HG03280 (cell line): ENCODE measurements around the gene KIF11.
"Not testable (repeated sequence)": the region's sequence is repeated elsewhere in the genome, so short reads cannot be mapped to it uniquely, and the experiment has no call there.

Source experiments
- ATAC-seq: cut with Tn5 transposase; IDR thresholded peaks from one replicate; pipeline ENCODE4 v1.9.1; 2021; ENCODE audit warnings: mild to moderate bottlenecking, moderate library complexity; ENCODE audit not compliant: unreplicated experiment

The KIF11 gene

GRCh38 chr10:92592761-92593618 lies at the start of gene KIF11:
KIF11 (plus strand) TSS chr10:92593130; CDS start chr10:92593376, 246 bp downstream.
- ATAC-seq: peak; percentile 67

- ATAC-seq: no peak
Observed at GRCh38 chr10:92544296-92544695, 48.6 kb upstream of the KIF11 start.

GRCh38 chr10:92545556-92545955 lies 47.4 kb upstream of the KIF11 start:
- ATAC-seq: no peak

- no peak for ATAC-seq
Observed at GRCh38 chr10:92547676-92548075, 45.3 kb upstream of the KIF11 start.

- no peak for ATAC-seq
Observed at GRCh38 chr10:92550924-92551323, 42.0 kb upstream of the KIF11 start.

- ATAC-seq: no peak
Observed at GRCh38 chr10:92552310-92552709, 40.6 kb upstream of the KIF11 start.

- ATAC-seq: no peak
Observed at GRCh38 chr10:92553959-92554358, 39.0 kb upstream of the KIF11 start.

GRCh38 chr10:92559046-92559445 lies 33.9 kb upstream of the KIF11 start:
- no peak for ATAC-seq

GRCh38 chr10:92562424-92562823 lies 30.5 kb upstream of the KIF11 start:
- no peak for ATAC-seq

- ATAC-seq: peak; percentile 47
Observed at GRCh38 chr10:92567952-92568600, 24.9 kb upstream of the KIF11 start.

GRCh38 chr10:92569071-92569470 lies 23.9 kb upstream of the KIF11 start:
- no peak for ATAC-seq

GRCh38 chr10:92569663-92570062 lies 23.3 kb upstream of the KIF11 start:
- ATAC-seq: not testable (repeated sequence)

- no peak for ATAC-seq
Observed at GRCh38 chr10:92571649-92572048, 21.3 kb upstream of the KIF11 start.

- no peak for ATAC-seq
Observed at GRCh38 chr10:92572362-92573090, 20.4 kb upstream of the KIF11 start.

- peak; percentile 32 for ATAC-seq
Observed at GRCh38 chr10:92573091-92573797, 19.7 kb upstream of the KIF11 start.

- ATAC-seq: peak; percentile 70
Observed at GRCh38 chr10:92573798-92574547, 19.0 kb upstream of the KIF11 start, which contains the start of gene IDE. IDE (minus strand) TSS chr10:92574093; CDS start chr10:92574019, 74 bp downstream.

GRCh38 chr10:92574548-92575261 lies 18.2 kb upstream of the KIF11 start:
- peak; percentile 17 for ATAC-seq

- ATAC-seq: no peak
Observed at GRCh38 chr10:92575961-92576360, 17.0 kb upstream of the KIF11 start.

- ATAC-seq: not testable (repeated sequence)
Observed at GRCh38 chr10:92582347-92582746, 10.6 kb upstream of the KIF11 start.
